K562 (cell line): ENCODE results near the gene PLG. TPM values are rescaled to one million over a fixed set of nuclear protein-coding genes. Genes with fewer than 3 reads are reported as not detected.

Experiments used
- ATAC-seq: fragments of 200-7000 bp; cut with Tn5 transposase; 3 replicates; pipeline ENCODE4 v1.9.1; 2020; ENCODE audit warnings: moderate library complexity
- BruUV-seq: library from RNA; stranded (reverse); fragments of 400-500 nt; replicated peaks from 2 replicates; lab custom pipeline; 2021; lab: Mats Ljungman, UMichigan
- CTCF ChIA-PET: fragments of 300-600 bp; formaldehyde crosslinking; extraction: SDS; loops from one replicate; lab custom pipeline; 2021; ENCODE audit warnings: low intra/inter-chr PET ratio; lab: Yijun Ruan, JAX
- POLR2A ChIA-PET: fragments of 300-600, 350-650 bp; sonication (Branson Sonifier 250); formaldehyde crosslinking; extraction: SDS; loops from one replicate; lab custom pipeline; 2021; ENCODE audit warnings: antibody characterized with exemption, inconsistent platforms; lab: Yijun Ruan, JAX
- DNase-seq, 4 experiments: peaks; one replicate each; pipeline versions ENCODE4 v3.0.0 to v3.0.0-alpha.2; 2011 to 2018; ENCODE audit warnings: low spot score in 3 of 4, mixed read lengths in 3 of 4; ENCODE audit errors: extremely low read depth in 1 of 4
- FAIRE-seq: peaks from 2 replicates; lab custom pipeline; 2011; peaks lifted over from hg19 to GRCh38; lab: Jason Lieb, UNC
- H2AFZ ChIP-seq: 2 replicates; pipeline ENCODE4 v1.6.0; 2011; ENCODE audit warnings: low read depth, low read length, control low read depth, inconsistent platforms
- H3K27ac ChIP-seq: fragments of 200-600 bp; 3 replicates; pipeline ENCODE4 v1.8.0; 2011; ENCODE audit warnings: low read depth, mild to moderate bottlenecking, control low read depth, inconsistent platforms, low read length, moderate library complexity, mixed read lengths; ENCODE audit errors: extremely low read depth
- H3K27me3 ChIP-seq, 2 experiments: fragments of 300-600 bp in 1 of 2; 2 replicates in 1 of 2; 3 replicates in 1 of 2; pipeline versions ENCODE4 v1.6.0 to v1.8.0; 2011; ENCODE audit warnings: inconsistent platforms in 2 of 2, low read length in 2 of 2, mild to moderate bottlenecking in 1 of 2, mixed read lengths in 1 of 2, moderate library complexity in 1 of 2; ENCODE audit not compliant: control insufficient read depth in 2 of 2, insufficient read depth in 2 of 2
- H3K36me3 ChIP-seq: fragments of 300-600 bp; 3 replicates; pipeline ENCODE4 v1.8.0; 2011; ENCODE audit warnings: mild to moderate bottlenecking, low read length, inconsistent platforms; ENCODE audit not compliant: control insufficient read depth, insufficient read depth
- H3K4me1 ChIP-seq, 2 experiments: fragments of 200-600 bp in 1 of 2; replicated peaks in 1 of 2; 2 replicates in 1 of 2; 3 replicates in 1 of 2; pipeline versions ENCODE4 v1.5.1 to v1.8.0; 2011; ENCODE audit warnings: inconsistent platforms in 2 of 2, low read length in 2 of 2, mild to moderate bottlenecking in 1 of 2, mixed read lengths in 1 of 2, moderate library complexity in 1 of 2; ENCODE audit not compliant: control insufficient read depth in 2 of 2, insufficient read depth in 2 of 2
- H3K4me2 ChIP-seq: 2 replicates; pipeline ENCODE4 v1.6.1; 2011; ENCODE audit warnings: low read length, control low read depth, inconsistent platforms, mixed read lengths; ENCODE audit not compliant: insufficient read depth
- H3K4me3 ChIP-seq: fragments of 200-600 bp; sonication (generic), shearing (Covaris generic); 2 replicates; pipeline ENCODE4 v1.5.1; 2016; ENCODE audit warnings: control low read depth, inconsistent platforms
- H3K79me2 ChIP-seq: fragments of 200-600 bp; 3 replicates; pipeline ENCODE4 v1.8.0; 2011; ENCODE audit warnings: low read length, inconsistent platforms; ENCODE audit not compliant: control insufficient read depth, insufficient read depth
- H3K9ac ChIP-seq, 2 experiments: 2 replicates each; pipeline versions ENCODE4 v1.6.0 to v1.6.1; 2011; ENCODE audit warnings: low read depth in 2 of 2, low read length in 2 of 2, control low read depth in 1 of 2, inconsistent platforms in 1 of 2, mild to moderate bottlenecking in 1 of 2, mixed read lengths in 1 of 2; ENCODE audit not compliant: insufficient read depth in 1 of 2
- H3K9me1 ChIP-seq: one replicate; pipeline ENCODE4 v1.6.0; 2011; ENCODE audit warnings: inconsistent platforms, mild to moderate bottlenecking, low read length, moderate library complexity; ENCODE audit not compliant: control insufficient read depth, insufficient read depth
- H3K9me3 ChIP-seq: replicated peaks from 2 replicates; pipeline ENCODE4 v1.5.1; 2011; ENCODE audit warnings: low read depth, low read length, inconsistent platforms; ENCODE audit not compliant: control insufficient read depth, insufficient read depth
- H4K20me1 ChIP-seq: replicated peaks from 2 replicates; pipeline ENCODE4 v1.6.1; 2011; ENCODE audit warnings: low read length, inconsistent platforms, mixed read lengths; ENCODE audit not compliant: control insufficient read depth, insufficient read depth
- BRCA1 ChIP-seq, 2 experiments: fragments of 450-650 bp in 1 of 2; sonication (generic) in 1 of 2; formaldehyde crosslinking in 1 of 2; IDR thresholded peaks; 2 replicates each; pipeline versions ENCODE4 v1.5.0 to v1.6.1; 2017 to 2020; ENCODE audit warnings: mild to moderate bottlenecking in 1 of 2, missing genetic modification reagents in 1 of 2
- FUS ChIP-seq: fragments of 200-400 bp; formaldehyde crosslinking; optimal IDR thresholded peaks from 2 replicates; pipeline ENCODE3; 2017; ENCODE audit warnings: low read depth, low read length
- MAFG ChIP-seq: fragments of 450-650 bp; conservative IDR thresholded peaks from 2 replicates; pipeline ENCODE4 v1.6.1; 2016; ENCODE audit warnings: missing genetic modification characterization, missing compliant biosample characterization
- MCM7 ChIP-seq, 2 experiments: fragments of 450-650 bp; IDR thresholded peaks; 2 replicates each; pipeline ENCODE4 v1.6.1; 2016 to 2018
- NFE2 ChIP-seq: IDR thresholded peaks from 2 replicates; pipeline ENCODE4 v1.6.1; 2014; ENCODE audit warnings: antibody characterized with exemption, low read depth
- PHF20 ChIP-seq: fragments of 450-650 bp; IDR thresholded peaks from 2 replicates; pipeline ENCODE4 v1.6.1; 2018; ENCODE audit not compliant: partially characterized antibody
- POLR2A ChIP-seq: fragments of 450-650 bp; conservative IDR thresholded peaks from 2 replicates; pipeline ENCODE4 v1.6.1; 2016
- RFX5 ChIP-seq: IDR thresholded peaks from 2 replicates; pipeline ENCODE4 v1.6.1; 2011; ENCODE audit warnings: low read depth, mild to moderate bottlenecking, improper control_type of control experiment, low read length
- ZC3H4 ChIP-seq: sonication (generic); formaldehyde crosslinking; IDR thresholded peaks from 2 replicates; pipeline ENCODE4 v1.9.0; 2021; ENCODE audit warnings: missing genetic modification reagents, borderline replicate concordance
- ZNF232 ChIP-seq: sonication (generic); formaldehyde crosslinking; IDR thresholded peaks from 2 replicates; pipeline ENCODE4 v1.8.0; 2022; ENCODE audit warnings: mild to moderate bottlenecking, missing genetic modification reagents
- ZNF518B ChIP-seq: fragments of 250-450 bp; sonication (Bioruptor Pico); IDR thresholded peaks from 2 replicates; pipeline ENCODE4 v1.5.0; 2021; ENCODE audit warnings: mild to moderate bottlenecking, moderate library complexity
- WGBS: fragments of 100-300 bp; shearing (Covaris generic); methylation state at CpG from one replicate; pipeline ENCODE4 v1.1.6; 2016; ENCODE audit warnings: low coverage, mixed read lengths; ENCODE audit not compliant: insufficient coverage; ENCODE audit errors: missing lambda C conversion rate; 5-methylcytosine and 5-hydroxymethylcytosine counted together
- in situ Hi-C: fragments of 300-500 bp; cut with MboI; formaldehyde crosslinking; loops from 4 replicates; pipeline ENCODE4 v1.15.0; 2018; ENCODE audit warnings: inconsistent platforms, mixed read lengths
- intact Hi-C: fragments of 100-400 bp; cut with micrococcal nuclease; formaldehyde crosslinking; loops from 2 replicates; pipeline ENCODE4 v1.14.2; 2022
- polyA plus RNA-seq, 8 experiments: library from polyadenylated mRNA; depleted of rRNA in 4 of 8; stranded (reverse) in 5 of 8; unstranded in 3 of 8; fragments of >200 nt; fragmentation: Nextera tagmentation in 2 of 8; fragmentation: Illumina TruSeq in 1 of 8; extraction: Ambion mirVana in 2 of 8; extraction: Trizol in 1 of 8; gene quantifications; 2 replicates each; pipeline versions ENCODE4 v1.2.1 to v1.2.3, GENCODE V29; 2011 to 2014; ENCODE audit warnings: inconsistent platforms in 1 of 8, missing spikeins in 1 of 8
- total RNA-seq, 7 experiments: library from RNA; depleted of rRNA in 6 of 7; stranded (reverse); fragments of >200 nt in 6 of 7; fragmentation: Illumina TruSeq in 2 of 7; extraction: Trizol in 2 of 7; gene quantifications; 2 replicates each; pipeline versions ENCODE4 v1.2.1 to v1.2.3, GENCODE V29; 2011 to 2021; ENCODE audit warnings: low replicate concordance in 1 of 7
- TF ChIP-seq, protein P1 (sequence below), 2 experiments: IDR thresholded peaks in 1 of 2; conservative IDR thresholded peaks in 1 of 2; 2 replicates each; pipeline ENCODE4 v1.6.1; 2016; ENCODE audit warnings: low read depth in 2 of 2, mild to moderate bottlenecking in 1 of 2, missing compliant biosample characterization in 1 of 2, missing genetic modification characterization in 1 of 2, moderate library complexity in 1 of 2

Gene PLG
- total and polyA plus RNA-seq, 9 of the 15 experiments (the other 6 are each of a cell fraction or from before 2014, with no cell fraction given), result 0.64 TPM; not detected in 8

- TF ChIP-seq ZNF518B (CRISPR knock-in tag) (no peak), NFE2 (peak; percentile 80), MAFG (tag) (peak; percentile 87), BRCA1 (IDR thresholded peaks at IDR 0.05) (no peak), BRCA1 (CRISPR knock-in tag; IDR thresholded peaks at IDR 0.05) (no peak)
These were observed 72.4 kb downstream of the PLG start (continued) for GRCh38 chr6:160774399-160774798.

DNA sequence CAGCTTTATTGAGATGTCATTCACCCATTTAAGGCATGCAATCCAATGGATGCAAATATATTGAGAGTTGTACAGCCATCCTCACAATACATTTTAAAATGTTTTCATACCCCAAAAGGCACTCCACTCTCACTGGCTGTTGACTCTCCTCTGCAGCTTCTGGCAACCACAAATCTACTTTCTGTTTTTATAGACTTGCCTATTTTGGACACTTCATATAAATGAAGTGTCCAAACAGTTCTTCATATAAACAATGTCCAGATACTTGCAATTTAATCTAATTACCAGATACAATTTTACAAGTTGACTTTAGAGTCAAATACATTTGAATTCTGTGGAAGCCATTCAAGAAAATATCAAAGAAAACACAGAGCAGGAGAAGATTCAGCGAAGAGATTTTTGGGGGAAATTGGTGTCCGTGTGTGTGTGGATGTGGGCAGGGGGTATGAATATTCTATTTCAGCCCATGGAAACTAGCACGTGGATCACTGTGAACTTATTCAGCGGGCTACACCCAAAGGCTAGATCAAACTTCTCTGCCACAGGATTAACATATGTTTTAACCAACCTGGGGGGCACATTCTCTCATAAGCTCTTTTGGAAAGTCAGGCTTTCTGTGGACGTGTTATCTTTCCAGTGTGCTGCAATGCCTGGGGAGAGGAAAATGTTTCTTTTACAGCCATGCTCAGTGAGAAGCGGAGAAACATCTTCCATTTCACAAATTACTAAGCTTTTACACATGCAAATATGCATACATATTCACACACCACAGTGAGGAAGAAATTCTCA lies 73.9 kb downstream of the PLG start:
- H3K79me2 ChIP-seq, result no peaks in the 10 kb centered on the region
- H3K27me3 ChIP-seq, result no peaks in the 10 kb centered on the region
- H3K4me1 ChIP-seq, result no peaks in the 10 kb centered on the region
- DNase-seq (no peak), FAIRE-seq (no peak), ATAC-seq (no peak)
- in situ Hi-C loops (no loop called here), intact Hi-C loops (no loop called here)
- no TSS peak for BruUV-seq
- H3K4me2 ChIP-seq, result no peak overlapping the region
- H3K9ac ChIP-seq, result no peak overlapping the region
- H3K9me1 ChIP-seq, result no peaks in the 10 kb centered on the region
- CTCF ChIA-PET, result no interaction called here
- POLR2A ChIA-PET, result interaction anchor here (0.6 to 2.3 kb wide), 2 partner anchors 8 to 252 kb away, joined by 3 to 7 read pairs; no protein-coding TSS in a partner anchor
- peaks cover 7% of the 10 kb centered on the region for H3K9me3 ChIP-seq
- H4K20me1 ChIP-seq, result no peaks in the 10 kb centered on the region
- H3K36me3 ChIP-seq, result no peaks in the 10 kb centered on the region
- H3K4me3 ChIP-seq, result no peak overlapping the region
- no peak overlapping the region for H3K27ac ChIP-seq
- H2AFZ ChIP-seq, result peak overlapping the region; percentile 65; the same call in 1 of the 2 replicates
- WGBS, result 19% methylated on average over 6 of the region's 6 CpGs
- TF ChIP-seq ZNF232 (CRISPR knock-in tag) (no peak), POLR2A (no peak), MCM7 (IDR thresholded peaks at IDR 0.05) (no peak), ZC3H4 (CRISPR knock-in tag) (no peak), FUS (no peak), PHF20 (no peak), RFX5 (no peak)
- TF ChIP-seq, protein P1, sequence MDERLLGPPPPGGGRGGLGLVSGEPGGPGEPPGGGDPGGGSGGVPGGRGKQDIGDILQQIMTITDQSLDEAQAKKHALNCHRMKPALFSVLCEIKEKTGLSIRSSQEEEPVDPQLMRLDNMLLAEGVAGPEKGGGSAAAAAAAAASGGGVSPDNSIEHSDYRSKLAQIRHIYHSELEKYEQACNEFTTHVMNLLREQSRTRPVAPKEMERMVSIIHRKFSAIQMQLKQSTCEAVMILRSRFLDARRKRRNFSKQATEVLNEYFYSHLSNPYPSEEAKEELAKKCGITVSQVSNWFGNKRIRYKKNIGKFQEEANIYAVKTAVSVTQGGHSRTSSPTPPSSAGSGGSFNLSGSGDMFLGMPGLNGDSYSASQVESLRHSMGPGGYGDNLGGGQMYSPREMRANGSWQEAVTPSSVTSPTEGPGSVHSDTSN (CRISPR knock-in tag; IDR thresholded peaks at IDR 0.05; ENCODE audit: low read depth), result no peak
- TF ChIP-seq, protein P1 (tag; conservative IDR thresholded peaks at IDR 0.05; ENCODE audit: low read depth), result no peak
